Uterus (tissue), 4 donors: Measurements from ENCODE around the gene SGK1. TPM values are rescaled to one million over a fixed set of nuclear protein-coding genes. Genes with fewer than 3 reads are reported as not detected.

Experiments
- DNase-seq, 2 donors: peaks; one replicate each; pipeline ENCODE4 v3.0.0-alpha.2; 2019 to 2020
- H3K27ac ChIP-seq, 2 donors: fragments of 200-600 bp; sonication (generic); 1 replicate in 1 of 2; 2 replicates in 1 of 2; pipeline ENCODE4 v1.5.1; 2016 to 2018
- H3K27me3 ChIP-seq, 2 donors: fragments of 200-600 bp; sonication (generic); one replicate each; pipeline ENCODE4 v1.5.1; 2018 to 2019; ENCODE audit warnings: control low read depth in 1 of 2
- H3K36me3 ChIP-seq, 2 donors: fragments of 200-600 bp; sonication (generic); one replicate each; pipeline ENCODE4 v1.5.1; 2019; ENCODE audit warnings: control low read depth in 1 of 2
- H3K4me1 ChIP-seq, 2 donors: fragments of 200-600 bp; sonication (generic); one replicate each; pipeline ENCODE4 v1.5.1; 2018 to 2019; ENCODE audit warnings: control low read depth in 1 of 2
- H3K4me3 ChIP-seq, 2 donors: fragments of 200-600 bp; sonication (generic); 1 replicate in 1 of 2; 2 replicates in 1 of 2; pipeline ENCODE4 v1.5.1; 2018 to 2019; ENCODE audit warnings: mild to moderate bottlenecking in 1 of 2
- H3K9me3 ChIP-seq, 2 donors: fragments of 200-600 bp; sonication (generic); one replicate each; pipeline ENCODE4 v1.5.1; 2019; ENCODE audit warnings: control low read depth in 1 of 2
- POLR2A ChIP-seq, 2 donors: fragments of 450-650 bp; IDR thresholded peaks; one replicate each; pipeline ENCODE4 v1.6.1; 2016; ENCODE audit warnings: antibody characterized with exemption in 2 of 2, mild to moderate bottlenecking in 1 of 2, moderate library complexity in 1 of 2
- intact Hi-C: fragments of 100-400 bp; cut with DNase I; formaldehyde crosslinking; loops from one replicate; pipeline ENCODE4 v1.15.1; 2023; ENCODE audit warnings: low total_unique reads
- total RNA-seq, 4 donors: library from RNA; depleted of rRNA in 3 of 4; stranded (reverse); fragments of >200 nt in 3 of 4; gene quantifications; one replicate each; pipeline versions ENCODE4 v1.1.0 to v1.2.4, GENCODE V29; 2014 to 2023
- TF ChIP-seq, protein P1 (sequence below), 4 experiments: fragments of 200-600 bp in 2 of 4; fragments of 450-650 bp in 2 of 4; sonication (generic) in 2 of 4; IDR thresholded peaks; one replicate each; pipeline ENCODE4 v1.5.1; 2016 to 2019; ENCODE audit warnings: antibody characterized with exemption in 4 of 4, mild to moderate bottlenecking in 2 of 4, moderate library complexity in 1 of 4
- donor health status: DM: yes; HTN: yes; CAD: no.

SGK1 gene
- total RNA-seq, 4 donors from 2014 or later = 47.1 to 75.0 (median 59.8) TPM

DNA sequence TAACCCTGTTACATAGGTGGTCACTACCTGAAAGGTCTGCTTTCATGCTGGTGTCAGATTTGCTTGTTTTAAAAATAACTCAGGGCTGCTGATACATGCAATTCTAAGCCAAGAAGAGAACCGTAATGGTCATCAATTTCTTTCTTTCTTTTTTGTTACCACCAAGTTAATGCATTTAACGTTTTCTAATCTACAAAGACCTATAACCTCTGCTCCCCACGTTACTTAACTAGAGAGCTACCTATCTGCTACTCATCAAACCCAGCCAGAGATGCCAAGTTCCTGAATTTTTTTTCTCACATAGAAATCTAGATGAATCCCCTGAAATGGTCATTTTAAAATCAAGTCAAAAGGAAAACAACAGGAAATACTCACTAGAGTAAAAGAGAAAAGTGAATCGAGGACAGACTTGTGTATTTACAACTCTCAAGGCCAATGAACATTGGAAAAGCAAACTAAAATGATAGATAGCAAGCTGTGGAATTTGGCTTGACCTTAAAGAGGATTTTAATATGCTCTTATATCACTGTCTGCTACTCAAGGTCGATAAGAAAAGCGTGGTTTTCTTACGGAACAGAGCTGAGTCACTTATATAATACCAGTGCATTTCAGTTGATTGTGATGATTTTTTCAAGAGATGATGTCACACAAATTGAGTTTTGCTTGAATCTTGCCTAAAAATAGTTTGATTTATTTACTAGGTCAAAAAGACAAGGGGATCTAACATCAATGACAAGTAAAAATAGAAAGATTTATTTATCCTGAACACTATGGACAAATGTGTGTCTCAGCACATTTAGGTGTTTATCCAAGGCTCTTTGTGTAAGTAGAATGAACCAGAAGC lies 67.9 kb downstream of the SGK1 start:
- H3K4me3 ChIP-seq = peak overlapping the region in 1 of 2 donors; percentile 18
- peak overlapping the region; percentile 24 to 36 for H3K27ac ChIP-seq
- TF ChIP-seq, protein P1, sequence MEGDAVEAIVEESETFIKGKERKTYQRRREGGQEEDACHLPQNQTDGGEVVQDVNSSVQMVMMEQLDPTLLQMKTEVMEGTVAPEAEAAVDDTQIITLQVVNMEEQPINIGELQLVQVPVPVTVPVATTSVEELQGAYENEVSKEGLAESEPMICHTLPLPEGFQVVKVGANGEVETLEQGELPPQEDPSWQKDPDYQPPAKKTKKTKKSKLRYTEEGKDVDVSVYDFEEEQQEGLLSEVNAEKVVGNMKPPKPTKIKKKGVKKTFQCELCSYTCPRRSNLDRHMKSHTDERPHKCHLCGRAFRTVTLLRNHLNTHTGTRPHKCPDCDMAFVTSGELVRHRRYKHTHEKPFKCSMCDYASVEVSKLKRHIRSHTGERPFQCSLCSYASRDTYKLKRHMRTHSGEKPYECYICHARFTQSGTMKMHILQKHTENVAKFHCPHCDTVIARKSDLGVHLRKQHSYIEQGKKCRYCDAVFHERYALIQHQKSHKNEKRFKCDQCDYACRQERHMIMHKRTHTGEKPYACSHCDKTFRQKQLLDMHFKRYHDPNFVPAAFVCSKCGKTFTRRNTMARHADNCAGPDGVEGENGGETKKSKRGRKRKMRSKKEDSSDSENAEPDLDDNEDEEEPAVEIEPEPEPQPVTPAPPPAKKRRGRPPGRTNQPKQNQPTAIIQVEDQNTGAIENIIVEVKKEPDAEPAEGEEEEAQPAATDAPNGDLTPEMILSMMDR (IDR thresholded peaks at IDR 0.05) = no peak
- H3K27me3 ChIP-seq = no peaks in the 10 kb centered on the region
- H3K36me3 ChIP-seq = no peaks in the 10 kb centered on the region
- H3K9me3 ChIP-seq = no peaks in the 10 kb centered on the region
- no peaks in the 10 kb centered on the region for H3K4me1 ChIP-seq
- intact Hi-C loops = no loop called here
- DNase-seq = no peak

DNA sequence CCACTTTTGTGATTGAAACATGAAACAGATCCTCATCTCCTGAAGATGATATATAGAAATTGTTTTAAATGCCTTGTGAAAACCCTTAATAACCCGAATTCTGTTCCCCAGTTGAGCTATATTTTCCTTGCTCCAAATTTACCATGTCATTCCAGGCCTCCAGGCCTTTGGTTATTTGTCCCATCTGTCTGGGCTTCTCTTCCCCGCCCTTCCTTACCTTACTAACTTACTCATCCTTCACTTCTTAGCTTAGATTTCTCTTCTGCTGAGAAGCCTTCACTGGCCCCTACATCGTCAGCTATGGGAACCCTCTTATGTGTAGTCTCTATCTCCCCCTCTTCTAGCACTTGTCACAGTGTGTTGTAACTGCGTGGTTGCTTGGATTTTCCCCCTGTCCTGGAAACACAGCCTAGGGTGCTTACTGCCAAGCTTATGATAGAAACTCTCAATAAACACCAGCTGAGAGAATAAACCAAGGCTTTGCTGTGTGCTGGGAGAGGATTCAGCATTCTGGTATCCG lies 68.6 kb downstream of the SGK1 start:
- peak overlapping the region in 1 of 2 donors; percentile 18 for H3K4me3 ChIP-seq
- H3K27me3 ChIP-seq = no peaks in the 10 kb centered on the region
- intact Hi-C loops = no loop called here
- no peaks in the 10 kb centered on the region for H3K4me1 ChIP-seq
- TF ChIP-seq, protein P1 (IDR thresholded peaks at IDR 0.05) = no peak
- no peak for TF ChIP-seq POLR2A (IDR thresholded peaks at IDR 0.05)
- DNase-seq = no peak
- no peaks in the 10 kb centered on the region for H3K36me3 ChIP-seq
- H3K27ac ChIP-seq = peak overlapping the region; percentile 24 to 36
- no peaks in the 10 kb centered on the region for H3K9me3 ChIP-seq

DNA sequence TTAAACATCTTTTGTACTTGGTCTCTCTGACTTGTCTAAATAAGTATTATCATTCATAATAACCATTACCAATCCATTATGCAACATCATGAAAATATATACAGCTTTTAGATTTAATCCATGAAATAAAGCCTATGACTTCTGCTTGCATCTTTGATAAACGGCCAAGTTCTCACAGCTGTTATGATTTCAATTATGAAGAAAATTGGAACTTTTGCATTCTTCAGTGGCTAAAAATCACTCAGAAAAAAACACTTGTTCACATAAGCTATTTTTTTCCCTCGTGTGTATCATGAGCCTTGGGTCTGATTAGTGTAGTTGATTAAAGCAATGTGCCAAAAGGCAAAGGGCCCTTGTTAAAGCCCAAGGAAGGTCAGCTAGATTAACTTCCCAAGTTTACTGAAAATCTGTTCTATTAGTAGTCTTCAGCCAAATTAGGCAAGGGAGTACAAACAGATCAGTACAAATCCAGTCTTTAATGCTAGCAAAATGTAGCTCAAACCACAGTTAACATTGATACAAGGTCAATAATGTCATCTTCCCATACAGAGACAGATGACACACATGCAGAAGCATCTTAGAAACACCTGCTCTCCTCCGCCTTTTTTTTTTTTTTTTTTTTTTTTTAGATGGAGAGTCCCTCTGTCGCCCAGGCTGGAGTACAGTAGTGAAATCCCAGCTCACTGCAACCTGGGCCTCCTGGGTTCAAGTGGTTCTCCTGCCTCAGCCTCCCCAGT lies 69.9 kb downstream of the SGK1 start:
- Histone ChIP-seq H3K27me3 (no peaks in the 10 kb centered on the region), H3K36me3 (no peaks in the 10 kb centered on the region), H3K9me3 (no peaks in the 10 kb centered on the region), H3K27ac (no peak overlapping the region), H3K4me3 (no peak overlapping the region), H3K4me1 (no peaks in the 10 kb centered on the region)
- DNase-seq = no peak
- TF ChIP-seq, protein P1 (IDR thresholded peaks at IDR 0.05) = no peak
- no peak for TF ChIP-seq POLR2A (IDR thresholded peaks at IDR 0.05)
- intact Hi-C loops = no loop called here

DNA sequence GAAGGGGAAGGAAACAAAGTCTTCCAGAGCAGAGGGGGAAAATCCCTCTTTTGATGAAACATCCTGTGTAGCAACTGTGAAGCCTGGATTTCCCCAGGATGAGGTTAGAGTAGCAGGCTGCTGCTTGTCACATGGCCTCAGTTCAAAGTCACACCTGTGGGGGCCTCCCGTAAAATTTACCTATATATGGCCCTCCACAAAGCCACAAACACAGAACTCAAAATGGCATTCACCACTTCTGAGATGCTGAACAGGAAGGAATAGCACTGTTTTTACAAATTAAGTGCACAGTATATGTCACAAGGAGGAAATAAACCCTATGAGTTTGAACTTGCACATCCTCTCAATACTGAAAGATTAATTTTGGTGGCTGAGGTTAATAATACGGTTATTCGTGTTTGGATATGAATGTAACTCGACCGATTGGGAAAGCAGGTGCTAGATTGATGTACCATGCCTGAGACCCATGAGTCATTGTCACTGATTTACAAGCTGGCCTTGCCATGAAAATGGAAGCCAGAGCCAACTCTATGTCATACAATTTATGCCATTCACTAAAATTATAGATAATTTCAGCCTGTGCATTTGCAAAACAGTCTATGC lies 70.6 kb downstream of the SGK1 start:
- intact Hi-C loops = no loop called here
- TF ChIP-seq, protein P1 (IDR thresholded peaks at IDR 0.05) = no peak
- no peak for TF ChIP-seq POLR2A (IDR thresholded peaks at IDR 0.05)
- H3K9me3 ChIP-seq = no peaks in the 10 kb centered on the region
- no peak overlapping the region for H3K27ac ChIP-seq
- H3K36me3 ChIP-seq = no peaks in the 10 kb centered on the region
- H3K4me1 ChIP-seq = no peaks in the 10 kb centered on the region
- no peak for DNase-seq
- no peaks in the 10 kb centered on the region for H3K27me3 ChIP-seq
- no peak overlapping the region for H3K4me3 ChIP-seq
